ENCODE data around the gene IGF1R.

- TF ChIP-seq CTCF (IDR thresholded peaks at IDR 0.05) (no peak), EP300 (IDR thresholded peaks at IDR 0.05; ENCODE audit: low read depth) (no peak), POLR2A (IDR thresholded peaks at IDR 0.05) (no peak), POLR2AphosphoS5 (IDR thresholded peaks at IDR 0.05) (no peak)
Measured at GRCh38 chr15:98722209-98722608, 73.9 kb downstream of the IGF1R start.

Data from transverse colon (tissue), 4 donors.